Stimulated activated CD4-positive, alpha-beta T cell treated with anti-CD3 and anti-CD28 coated beads, TNF-alpha, amount 100 ng/mL, for 48 hours (primary cell): ENCODE results near the gene ARHGEF7.

Experiments
- DNase-seq, 3 donors: peaks; one replicate each; pipeline ENCODE4 v3.0.0-alpha.2; 2020; ENCODE audit warnings: low read depth in 3 of 3

ARHGEF7 gene

GRCh38 chr13:111225810-111226546 lies 110.9 kb downstream of the ARHGEF7 start:
- DNase-seq: no peak

DNA sequence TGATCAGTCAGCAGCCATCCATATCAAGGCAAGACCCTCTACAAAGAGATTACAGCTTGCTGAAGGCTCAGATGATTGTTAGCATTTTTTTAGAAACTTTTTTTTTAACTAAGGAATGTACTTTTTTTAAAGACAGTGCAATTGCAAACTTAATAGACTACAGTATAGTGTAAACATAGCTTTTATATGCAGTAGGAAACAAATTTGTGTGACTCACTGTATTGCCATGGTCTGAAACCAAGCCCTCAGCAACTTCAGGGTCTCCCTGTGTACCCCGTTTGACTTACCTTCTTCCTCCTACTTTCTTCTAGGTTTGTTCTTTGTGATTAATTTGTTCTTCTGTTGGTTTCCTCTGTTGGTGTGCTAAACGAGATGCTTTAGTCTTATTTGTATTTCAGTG lies 112.3 kb downstream of the ARHGEF7 start:
- no peak for DNase-seq

GRCh38 chr13:111228262-111229144 lies 113.4 kb downstream of the ARHGEF7 start:
- DNase-seq: no peak

DNA sequence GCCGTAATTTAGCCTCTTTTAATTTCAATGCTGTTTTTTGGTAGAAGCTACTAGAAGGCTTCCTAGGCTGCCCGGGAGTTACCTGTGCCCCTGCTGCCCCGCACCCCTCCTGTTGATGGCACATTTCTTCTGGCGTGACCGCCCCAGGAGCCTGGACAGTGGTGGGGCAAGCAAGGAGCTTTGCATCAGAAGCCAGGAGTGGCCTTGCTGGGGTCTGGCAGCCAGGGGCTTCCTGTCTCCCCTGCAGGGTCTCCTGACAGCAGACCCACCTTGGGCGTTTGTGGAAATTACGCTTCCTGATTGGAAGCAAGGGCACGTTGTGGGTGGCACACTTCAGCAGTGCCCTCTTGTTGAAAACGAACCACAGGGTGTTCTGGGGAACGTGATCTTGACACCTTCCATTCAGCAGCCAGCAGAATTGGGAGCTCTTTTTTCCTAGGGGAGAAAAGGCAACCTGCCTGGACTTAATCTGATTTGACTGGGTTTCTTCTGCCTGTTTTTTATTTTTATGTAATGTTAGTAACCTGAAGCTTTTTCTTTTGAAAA lies 115.3 kb downstream of the ARHGEF7 start:
- DNase-seq: no peak

DNA sequence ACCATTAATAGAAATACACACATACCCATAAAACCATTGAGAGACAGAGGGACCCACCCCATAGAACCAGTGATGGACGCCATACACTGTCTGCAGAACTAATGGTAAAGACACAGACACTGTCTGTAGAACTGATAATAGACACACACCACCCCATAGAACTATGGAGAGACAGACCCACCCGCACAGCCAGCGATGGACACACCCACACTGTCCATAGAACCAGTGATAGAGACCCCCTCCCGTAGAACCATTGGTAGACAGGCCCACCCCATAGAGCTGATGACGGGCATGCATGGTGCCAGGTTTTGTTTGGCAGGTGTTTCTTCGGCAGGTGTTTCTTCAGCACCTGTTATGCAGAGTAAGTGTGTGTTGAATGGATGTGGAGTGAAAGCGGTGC lies 117.1 kb downstream of the ARHGEF7 start:
- no peak for DNase-seq

- no peak for DNase-seq
Measured at GRCh38 chr13:111233080-111233479, 118.0 kb downstream of the ARHGEF7 start.

- DNase-seq: no peak
Measured at GRCh38 chr13:111239764-111240670, 124.9 kb downstream of the ARHGEF7 start.

DNA sequence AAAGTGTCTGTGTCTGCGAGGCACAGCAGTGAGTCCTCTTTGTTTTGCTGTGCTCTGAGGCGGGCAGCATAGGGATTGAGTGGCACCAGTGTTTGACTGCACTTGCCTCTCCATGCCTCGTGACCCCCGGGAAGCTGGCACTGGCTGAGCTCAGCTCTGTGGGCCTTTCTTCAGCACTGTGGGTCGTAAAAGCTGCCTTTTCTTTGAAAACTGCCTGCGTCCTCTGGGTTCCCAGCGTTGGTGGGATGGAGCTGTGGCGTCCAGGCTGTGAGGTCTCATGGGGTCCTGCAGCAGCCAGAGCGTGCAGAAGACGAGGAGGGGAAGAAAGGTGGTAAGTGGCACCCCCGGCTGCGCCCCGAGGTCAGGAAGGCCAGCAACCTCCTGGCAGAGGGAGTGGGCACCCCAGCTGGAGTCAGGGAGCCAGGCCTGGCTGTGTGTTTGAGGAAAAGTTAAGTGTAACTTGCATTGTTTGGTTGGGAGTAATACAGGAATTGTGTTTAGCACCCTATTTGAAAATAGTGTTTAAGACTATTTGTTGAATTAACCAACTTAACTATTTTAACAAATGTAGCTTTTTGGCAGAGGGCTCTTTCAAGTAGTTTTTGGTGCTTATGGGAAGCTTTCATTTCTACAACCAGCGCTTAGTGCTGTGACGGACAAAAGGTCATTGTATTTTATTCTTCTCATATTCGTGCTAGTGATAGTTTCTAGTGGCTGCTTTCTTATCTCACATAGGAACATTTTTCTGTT lies 126.1 kb downstream of the ARHGEF7 start:
- DNase-seq: no peak

DNA sequence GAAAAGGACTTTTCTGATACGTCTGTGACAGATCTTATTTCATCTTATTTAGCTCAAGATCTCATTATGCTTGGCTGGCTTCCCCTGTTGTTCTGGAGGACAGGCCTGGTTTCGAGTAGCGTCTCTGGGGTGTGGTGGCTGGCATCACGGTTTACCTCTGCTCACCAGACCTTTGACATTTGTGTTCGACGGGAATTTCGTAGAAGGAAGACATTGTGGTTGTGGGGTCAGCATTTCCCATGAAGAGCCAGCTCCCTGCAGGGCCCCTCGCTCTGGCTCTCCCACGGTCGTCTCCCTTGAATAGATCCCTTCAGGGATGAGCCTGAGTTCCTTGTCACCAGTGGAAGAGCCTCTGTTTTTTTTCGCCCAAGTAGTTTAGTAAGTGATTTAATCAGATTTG lies 126.8 kb downstream of the ARHGEF7 start:
- no peak for DNase-seq

- no peak for DNase-seq
Measured at GRCh38 chr13:111242585-111242984, 127.5 kb downstream of the ARHGEF7 start.

- DNase-seq: no peak
Measured at GRCh38 chr13:111243981-111244380, 128.9 kb downstream of the ARHGEF7 start.

DNA sequence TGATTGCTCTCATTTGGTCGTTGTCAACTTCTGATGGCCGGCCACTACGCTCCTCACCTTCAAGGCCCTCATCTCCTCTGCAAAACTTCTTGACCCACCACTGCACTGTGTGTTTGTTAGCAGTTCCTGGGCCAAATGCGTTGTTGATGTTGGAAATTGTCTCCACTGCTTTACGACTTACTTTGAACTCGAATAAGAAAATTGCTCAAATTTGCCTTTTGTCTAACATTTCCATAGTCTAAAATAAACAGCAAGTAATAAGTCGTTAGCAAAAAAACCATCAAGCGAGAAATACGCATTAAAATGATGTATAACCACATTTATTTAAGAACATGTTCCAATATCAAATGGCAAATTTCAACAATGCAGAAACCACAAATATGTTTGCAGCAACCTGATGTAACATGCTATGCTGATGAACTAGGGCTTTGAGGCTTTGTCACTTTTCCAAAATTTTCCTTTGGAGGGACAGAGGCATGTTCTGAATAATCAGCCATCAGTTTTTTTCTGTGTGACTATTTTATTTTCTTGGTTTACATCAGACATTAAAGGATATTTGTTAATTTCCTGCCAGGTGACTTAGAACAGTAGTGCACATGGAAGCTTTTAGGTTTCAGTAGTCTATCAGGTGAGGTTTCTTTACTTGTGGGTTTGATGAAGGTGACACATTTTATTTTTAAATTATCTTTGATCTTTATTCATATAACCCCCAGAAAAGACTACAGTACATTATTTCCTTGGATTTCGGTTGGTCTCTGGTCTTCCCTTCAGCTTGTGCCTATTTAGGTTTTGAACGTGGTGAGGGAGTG lies 130.7 kb downstream of the ARHGEF7 start:
- DNase-seq: no peak

DNA sequence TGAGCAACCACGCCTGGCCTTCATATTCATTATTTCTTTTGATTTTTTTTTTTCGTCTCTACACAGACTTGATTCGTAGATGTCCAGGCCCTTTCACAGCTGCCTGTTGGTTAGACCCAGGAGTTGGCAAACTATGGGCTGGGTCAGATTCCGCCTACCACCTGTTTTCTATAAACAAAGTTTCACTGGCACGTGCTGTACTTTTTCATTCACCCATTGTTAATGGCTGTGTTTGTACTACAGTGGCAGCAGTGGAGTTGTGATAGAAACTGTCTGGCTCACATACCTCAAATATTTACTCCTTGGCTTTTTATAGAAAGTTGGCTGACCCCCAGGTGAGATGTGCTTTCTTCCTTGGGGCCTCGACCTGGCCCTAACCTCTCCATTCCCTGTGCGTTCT lies 132.4 kb downstream of the ARHGEF7 start:
- no peak for DNase-seq

GRCh38 chr13:111248822-111249221 lies 133.7 kb downstream of the ARHGEF7 start:
- DNase-seq: no peak

DNA sequence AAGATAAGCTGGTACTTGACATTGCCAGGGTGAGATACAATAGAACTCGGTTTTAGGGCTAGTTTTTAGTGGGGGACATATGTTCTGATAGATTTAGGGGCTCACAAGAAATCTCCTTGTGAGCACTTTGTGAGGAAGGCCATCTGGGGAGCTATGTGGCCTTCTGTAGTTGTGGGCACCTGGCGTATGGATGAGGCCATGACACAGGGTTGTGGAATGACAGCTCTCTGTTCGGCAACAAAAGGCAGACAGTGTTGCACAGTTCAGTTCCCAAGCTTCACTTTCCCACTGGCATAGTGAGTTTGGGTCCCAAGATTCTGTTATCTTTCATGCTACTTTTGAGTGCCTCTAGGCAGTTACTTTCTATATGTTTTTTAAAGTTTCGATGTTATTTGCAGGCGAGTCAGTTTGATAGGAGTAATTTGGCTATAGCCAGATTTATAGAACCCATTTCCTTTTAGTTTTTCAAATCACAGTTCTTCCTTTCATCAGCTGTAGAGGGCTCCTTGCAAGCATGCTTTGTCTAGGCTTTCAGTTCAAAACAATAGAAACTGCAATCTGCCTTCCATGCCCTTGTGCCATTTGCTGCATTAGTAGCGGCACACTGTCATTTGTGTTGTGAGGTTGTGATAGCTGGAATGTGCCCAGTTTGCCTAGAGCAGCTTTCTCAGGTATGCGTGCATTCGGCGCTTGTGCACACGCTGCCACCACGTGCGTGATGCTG lies 134.7 kb downstream of the ARHGEF7 start:
- no peak for DNase-seq

DNA sequence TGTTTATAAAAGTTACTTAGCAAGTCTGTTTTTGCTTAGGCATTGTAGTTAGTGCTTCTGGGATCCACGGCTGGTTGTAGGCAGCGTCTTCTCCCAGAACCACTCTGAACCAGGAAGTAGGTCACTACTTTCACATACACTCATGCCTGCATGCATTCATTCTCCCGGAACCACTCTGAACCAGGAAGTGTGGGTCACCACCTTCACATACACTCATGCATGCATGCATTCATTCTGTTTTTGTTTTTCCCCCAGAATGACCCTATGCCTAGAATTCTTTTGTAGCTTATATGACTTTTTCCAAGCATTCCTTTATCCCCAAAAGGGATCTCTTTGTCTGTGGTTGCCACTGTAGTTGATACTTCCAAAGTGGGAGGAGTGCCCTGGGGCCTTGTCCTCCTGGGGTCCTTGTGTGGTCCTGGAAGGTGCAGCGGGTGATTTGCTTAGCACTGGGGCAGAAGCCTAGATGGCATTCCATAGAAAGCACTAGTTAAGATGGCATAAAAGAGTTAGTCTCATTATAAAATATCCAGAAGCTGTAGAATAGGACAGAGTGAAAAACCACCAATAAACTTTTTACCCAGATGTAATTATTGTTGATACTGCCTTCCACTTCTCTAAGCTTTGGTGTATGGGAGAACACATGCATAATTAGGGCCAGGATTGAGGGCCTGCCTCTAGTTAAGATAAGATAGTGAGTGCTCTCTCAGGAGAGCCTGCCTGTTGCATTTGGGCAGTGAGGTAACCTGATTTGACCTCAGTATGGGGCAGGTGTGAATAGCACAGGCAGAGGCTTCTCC lies 136.7 kb downstream of the ARHGEF7 start:
- DNase-seq: no peak

GRCh38 chr13:111252446-111253364 lies 137.6 kb downstream of the ARHGEF7 start:
- no peak for DNase-seq
